ENCODE data around the gene PLSCR4.
"Not testable (repeated sequence)": the region's sequence is repeated elsewhere in the genome, so short reads cannot be mapped to it uniquely, and the experiment has no call there.

Gene PLSCR4

GRCh38 chr3:146250449-146251382 is at the start of gene PLSCR4:
Gene PLSCR4 (minus strand): TSS chr3:146251105. CDS start chr3:146222071, 29,034 bp downstream.
- DNase-seq, result peak in 37 of 56 donors; percentile 4 to 67 (median 26)

DNA sequence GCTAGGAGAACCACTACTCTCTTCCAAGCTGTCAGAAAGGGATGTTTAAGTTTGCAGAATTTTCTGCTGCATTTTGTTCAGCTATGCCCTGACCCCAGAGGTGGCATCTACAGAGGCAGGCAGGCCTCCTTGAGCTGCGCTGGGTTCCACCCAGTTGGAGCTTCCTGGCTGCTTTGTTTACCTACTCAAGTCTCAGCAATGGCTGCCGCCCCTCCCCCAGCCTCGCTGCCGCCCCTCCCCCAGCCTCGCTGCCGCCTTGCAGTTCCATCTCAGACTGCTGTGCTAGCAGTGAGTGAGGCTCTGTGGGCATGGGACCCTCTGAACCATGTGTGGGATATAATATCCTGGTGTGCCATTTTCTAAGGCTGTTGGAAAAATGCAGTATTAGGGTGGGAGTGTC is 42.5 kb upstream of the PLSCR4 start:
- not testable (repeated sequence) for DNase-seq

- no peak for DNase-seq
These were observed 33.0 kb upstream of the PLSCR4 start for GRCh38 chr3:146283781-146284445.

- peak in 8 of 56 donors; percentile 0 to 11 (median 5) for DNase-seq
These were observed 30.0 kb upstream of the PLSCR4 start for GRCh38 chr3:146280864-146281263.

DNA sequence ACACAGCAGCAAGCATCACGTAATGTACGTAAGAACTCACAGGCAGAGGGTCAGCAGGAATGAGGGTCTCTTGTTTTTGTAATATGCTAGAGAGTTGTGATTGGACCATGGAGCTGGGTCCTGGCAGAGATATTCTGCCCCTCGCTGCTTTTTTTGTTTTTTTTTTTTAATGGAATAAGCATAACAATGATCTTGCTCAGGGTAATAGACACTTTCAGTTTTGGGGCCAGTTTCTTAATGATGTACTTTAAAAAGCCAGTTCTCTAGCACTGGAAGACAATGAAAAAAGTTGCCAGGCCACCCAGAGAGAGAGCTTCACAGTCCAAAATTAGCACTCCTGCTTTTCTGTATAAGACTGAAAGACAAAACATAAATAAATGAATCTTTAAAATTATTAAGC is 29.0 kb upstream of the PLSCR4 start:
- DNase-seq, result peak in 1 of 56 donors; percentile 6

DNA sequence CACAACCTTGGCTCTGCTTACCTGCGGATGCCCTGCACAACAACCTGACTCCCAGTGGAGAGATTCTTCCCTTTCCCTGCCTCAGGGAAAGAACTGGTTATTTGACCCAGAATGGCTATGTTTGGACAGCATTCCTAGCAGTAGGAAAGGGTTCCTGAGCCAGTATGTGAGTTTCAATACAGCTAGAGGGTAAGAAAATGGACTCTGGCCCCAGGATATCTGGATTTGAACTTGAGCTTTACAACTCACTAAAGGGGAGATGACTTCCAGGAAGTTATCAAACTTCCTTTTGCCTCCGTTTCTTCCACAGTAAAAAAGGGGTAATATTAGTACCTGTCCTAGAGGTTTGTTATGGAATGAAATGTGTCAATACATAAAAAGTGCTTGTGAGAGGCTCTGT is 28.1 kb upstream of the PLSCR4 start:
- no peak for DNase-seq

GRCh38 chr3:146277953-146278631 is 27.2 kb upstream of the PLSCR4 start:
- peak in 1 of 56 donors; percentile 1 for DNase-seq

DNA sequence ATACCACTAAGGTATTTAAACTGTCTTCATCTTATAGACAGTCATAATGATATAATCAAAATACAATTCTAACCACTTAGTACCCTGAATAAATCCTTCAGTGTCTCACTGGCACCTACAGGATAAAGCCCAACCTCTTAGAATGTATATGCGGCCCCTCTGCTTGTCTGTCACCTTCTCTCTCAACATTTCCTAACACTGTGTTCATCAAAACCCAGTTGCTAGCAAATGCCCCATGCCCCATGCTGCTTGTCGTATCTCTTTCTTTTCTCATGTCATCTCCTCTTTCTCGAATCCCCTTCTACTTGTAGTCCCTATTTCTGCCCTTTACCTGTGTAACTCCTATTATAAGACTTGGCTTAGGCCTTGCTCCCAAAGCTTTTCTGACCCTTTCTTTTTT is 24.6 kb upstream of the PLSCR4 start:
- no peak for DNase-seq

DNA sequence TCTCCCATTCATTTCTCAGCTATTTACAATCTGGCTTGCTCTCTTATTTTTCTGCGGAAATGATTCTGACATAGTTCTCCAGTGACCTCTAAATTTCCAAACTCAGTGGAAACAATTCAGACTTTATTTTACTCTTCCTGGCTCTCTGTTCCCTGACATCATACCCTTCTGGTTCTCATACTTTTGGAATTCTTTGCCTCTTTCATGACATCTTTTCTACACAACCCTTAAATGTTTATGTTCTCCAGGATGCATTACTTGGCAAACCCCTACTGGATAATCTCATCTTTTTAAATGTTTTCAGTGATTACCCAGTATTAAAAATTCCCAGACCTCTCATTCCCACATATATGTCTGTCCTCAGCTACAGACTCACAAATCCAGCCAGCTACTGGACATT is 23.9 kb upstream of the PLSCR4 start:
- DNase-seq, result no peak

DNA sequence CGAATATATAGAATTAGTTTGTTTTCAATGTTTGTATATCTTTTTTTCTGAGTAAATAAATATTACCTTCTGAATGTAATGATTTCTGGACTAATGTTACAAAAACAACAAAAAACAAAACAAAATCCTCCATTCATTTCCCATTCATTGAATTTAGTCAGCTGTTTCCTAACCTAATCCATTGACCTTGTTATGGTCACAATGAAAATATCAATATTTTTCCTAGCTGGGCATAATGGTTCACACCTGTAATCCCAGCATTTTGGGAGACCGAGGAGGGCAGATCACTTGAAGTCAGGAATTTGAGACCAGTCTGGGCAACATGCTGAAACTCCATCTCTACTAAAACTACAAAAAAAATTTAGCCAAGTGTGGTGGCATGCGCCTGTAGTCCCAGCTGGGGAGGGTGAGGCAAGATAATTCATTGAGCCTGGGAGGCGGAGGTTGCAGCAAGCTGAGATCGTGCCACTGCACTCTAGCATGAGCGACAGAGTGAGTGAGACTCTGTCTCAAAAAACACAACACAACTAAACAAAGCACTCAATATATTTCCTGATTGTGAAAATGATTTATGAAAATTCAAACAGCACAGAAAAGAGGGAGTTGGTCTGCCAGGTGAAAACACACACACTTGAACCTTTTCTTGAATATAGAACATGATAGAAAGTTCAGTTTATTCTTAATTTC is 23.0 kb upstream of the PLSCR4 start:
- DNase-seq, result no peak

- DNase-seq, result no peak
These were observed 20.3 kb upstream of the PLSCR4 start for GRCh38 chr3:146271180-146271579.

DNA sequence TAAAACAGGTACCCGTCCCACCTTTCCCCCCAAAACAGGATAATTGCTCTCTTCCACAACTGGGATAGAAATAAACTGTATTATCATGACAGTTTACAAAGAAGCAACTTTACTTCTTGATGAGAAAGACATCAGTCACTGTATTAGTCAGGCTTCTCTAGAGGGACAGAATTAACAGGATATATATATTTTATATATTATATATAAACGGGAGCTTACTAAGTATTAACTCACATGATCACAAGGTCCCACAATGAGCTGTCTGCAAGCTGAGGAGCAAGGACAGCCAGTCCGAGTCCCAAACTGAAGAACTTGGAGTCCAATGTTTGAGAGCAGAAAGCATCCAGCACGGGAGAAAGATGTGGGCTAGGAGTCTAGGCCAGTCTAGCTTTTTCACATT is 18.4 kb upstream of the PLSCR4 start:
- no peak for DNase-seq

DNA sequence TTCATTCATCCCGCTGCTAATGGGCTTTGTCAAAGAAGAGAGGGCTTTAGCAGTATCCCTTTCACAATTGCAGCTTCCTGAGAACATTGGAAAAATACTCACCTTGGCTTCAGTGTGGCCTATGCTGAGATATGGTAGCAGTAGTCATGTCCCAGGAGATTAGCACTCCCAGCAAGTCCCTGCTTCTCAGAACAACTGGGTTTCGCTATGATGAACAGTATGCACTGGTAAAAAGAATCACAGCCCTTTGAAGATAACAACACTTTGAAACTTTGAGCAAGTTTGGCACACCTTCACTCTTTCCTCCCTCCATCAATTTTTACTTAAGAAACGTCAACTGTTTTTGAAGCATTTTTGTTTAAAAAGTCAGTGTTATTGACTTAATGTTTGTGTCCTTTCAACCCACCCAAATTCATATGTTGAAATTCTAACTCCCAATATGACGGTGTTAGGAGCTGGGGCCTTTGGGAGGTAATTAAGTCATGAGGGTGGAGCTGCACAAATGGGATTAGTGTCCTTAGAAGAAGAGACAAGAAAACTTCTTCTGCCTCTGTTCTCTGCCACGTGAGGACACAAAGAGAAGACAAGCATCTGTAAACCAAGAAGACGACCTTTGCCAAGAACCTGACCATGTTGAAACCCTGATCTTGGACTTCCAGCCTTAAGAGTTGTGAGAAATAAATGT is 17.8 kb upstream of the PLSCR4 start:
- no peak for DNase-seq

DNA sequence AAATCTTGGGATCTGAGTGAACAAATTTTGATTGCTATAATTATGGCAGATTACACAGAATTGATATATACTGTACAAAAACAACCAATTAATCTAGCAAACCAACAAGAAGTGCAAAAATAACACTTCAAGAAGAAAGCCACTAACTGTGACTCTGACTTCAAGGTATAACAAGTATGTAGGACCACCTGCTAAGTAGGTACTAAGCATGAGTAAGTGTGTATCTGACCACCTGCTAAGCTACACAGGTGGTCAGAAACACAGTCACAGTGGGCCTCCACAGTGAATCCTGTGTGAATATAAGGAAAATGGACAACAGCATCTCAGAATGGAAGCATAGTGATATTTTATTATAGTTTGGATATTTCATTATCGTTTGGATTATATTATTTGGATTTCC is 14.8 kb upstream of the PLSCR4 start:
- no peak for DNase-seq

GRCh38 chr3:146262371-146263110 is 11.6 kb upstream of the PLSCR4 start:
- no peak for DNase-seq

- DNase-seq, result no peak
These were observed 9.1 kb upstream of the PLSCR4 start for GRCh38 chr3:146259880-146260589.

GRCh38 chr3:146256851-146257486 is 6.1 kb upstream of the PLSCR4 start:
- no peak for DNase-seq

DNA sequence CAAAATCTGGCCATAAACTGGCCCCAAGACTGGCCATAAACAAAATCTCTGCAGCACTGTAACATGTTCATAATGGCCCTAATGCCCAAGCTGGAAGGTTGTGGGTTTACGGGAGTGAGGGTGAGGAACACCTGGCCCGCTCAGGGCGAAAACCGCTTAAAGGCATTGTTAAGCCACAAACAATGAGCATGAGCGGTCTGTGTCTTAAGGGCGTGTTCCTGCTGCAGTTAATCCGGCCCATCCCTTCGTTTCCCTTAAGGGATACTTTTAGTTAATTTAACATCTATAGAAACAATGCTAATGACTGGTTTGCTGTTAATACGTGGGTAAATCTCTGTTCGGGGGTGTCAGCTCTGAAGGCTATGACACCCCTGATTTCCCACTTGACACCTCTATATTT is 1.5 kb upstream of the PLSCR4 start:
- not testable (repeated sequence) for DNase-seq

GRCh38 chr3:146249921-146250320 is 984 bp downstream of the PLSCR4 start:
- no peak for DNase-seq

Measured in nucleus accumbens (tissue), 56 donors.